ENCODE measurements around the gene ZNF740.
"Not testable (repeated sequence)": the region's sequence is repeated elsewhere in the genome, so short reads cannot be mapped to it uniquely, and the experiment has no call there.

The ZNF740 gene

DNA sequence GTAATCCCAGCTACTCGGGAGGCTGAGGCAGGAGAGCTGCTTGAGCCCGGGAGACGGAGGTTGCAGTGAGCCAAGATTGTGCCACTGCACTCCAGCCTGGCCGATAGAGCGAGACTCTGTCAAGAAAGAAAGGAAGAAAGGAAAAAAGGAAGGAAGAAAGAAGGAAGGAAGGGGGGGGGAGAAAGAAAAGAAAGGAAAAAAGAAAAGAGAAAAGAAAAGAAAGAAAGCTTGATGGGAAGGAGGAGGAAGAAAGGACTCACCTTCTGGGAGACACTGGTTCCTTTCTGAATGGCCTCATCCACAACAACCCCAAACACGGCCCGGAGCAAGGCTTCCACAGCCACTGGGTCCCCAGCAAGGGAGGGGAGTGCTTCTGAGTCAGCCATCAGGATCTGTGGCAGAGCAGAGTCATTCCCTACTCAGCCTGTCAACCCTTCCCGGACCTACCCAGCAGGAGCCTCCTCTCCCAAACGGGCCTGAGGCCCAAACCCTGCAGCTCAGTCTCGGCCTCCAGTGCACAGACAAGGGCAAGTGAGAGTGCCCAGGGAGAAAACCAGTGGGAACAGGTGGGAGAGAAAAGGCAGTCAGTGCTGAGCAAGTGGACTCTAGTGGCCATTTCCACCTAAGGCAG lies 7.3 kb upstream of the ZNF740 start:
- DNase-seq (ENCODE audit: low spot score), result no peak

DNA sequence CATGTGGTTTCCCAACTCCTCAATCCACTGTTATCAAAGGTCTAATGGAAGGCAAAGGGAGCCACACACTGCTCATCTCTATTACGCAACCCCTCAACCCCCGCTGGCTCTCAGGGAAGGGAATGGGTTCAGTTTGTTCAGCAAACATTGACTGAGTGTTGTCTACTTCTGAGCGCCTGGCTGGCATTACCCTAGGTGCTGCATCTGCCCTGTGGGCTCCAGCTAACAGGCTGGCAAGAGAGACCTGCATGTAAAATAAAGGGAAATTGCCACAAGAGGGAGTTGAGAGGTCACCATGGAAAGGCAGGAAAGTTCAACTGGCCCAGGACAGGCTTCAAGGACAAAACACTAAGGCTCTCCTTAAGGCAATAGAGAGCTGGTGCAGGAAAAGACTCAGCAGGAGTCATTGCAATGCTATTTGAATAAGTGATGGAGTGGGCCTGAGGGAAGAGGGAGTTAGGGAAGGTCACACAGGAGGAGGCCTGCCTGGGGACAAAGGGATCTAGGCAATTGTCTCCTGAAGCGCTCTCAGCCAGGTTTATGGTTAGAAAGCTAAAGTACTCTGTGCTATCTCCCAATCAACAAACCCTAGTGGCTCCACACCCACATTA lies 5.5 kb upstream of the ZNF740 start:
- DNase-seq (ENCODE audit: low spot score), result no peak

DNA sequence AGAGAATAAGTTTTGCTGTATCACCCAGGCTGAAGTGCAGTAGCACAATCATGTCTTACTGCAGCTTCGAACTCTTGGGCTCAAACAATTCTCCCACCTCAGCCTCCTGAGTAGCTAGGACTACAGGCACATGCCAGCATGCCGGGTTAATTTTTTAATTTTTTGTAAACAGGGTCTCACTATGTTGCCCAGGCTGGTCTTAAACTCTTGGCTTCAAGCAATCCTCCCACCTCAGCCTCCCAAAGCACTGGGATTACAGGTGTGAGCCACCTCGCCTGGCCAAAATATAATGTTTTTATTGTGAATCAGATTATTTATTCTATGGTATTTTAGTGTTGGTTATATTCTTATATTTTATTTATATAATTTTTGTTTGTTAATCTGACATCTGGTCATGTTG lies 3.8 kb upstream of the ZNF740 start:
- DNase-seq (ENCODE audit: low spot score), result no peak

DNA sequence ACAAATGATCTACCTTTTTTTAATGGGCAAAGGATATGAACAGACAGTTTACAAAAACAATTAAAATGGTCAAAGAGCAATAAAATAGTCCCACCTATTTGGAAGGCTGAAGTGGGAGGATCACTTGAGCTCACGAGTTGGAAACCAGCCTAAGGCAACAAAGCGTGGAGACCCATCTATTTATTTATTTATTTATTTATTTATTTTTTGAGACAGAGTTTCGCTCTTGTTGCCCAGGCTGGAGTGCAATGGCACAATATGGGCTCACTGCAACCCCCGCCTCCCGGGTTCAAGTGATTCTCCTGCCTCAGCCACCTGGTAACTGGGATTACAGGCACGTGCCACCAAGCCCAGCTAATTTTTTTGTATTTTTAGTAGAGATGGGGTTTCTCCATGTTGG lies 3.1 kb upstream of the ZNF740 start:
- DNase-seq (ENCODE audit: low spot score), result not testable (repeated sequence)

DNA sequence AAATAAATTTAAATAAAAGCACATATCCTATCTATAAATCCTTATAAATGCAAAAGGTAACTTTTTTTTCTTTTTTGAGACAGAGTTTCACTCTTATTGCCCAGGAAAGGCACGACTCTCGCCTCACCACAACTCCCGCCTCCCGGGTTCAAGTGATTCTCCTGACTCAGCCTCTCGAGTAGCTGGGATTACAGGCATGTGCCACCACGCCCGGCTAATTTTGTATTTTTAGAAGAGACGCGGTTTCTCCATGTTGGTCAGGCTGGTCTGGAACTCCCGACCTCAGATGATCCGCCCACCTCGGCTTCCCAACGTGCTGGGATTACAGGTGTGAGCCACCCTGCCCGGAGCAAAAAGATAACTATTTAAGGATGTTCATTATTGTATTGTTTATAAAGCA lies 1.7 kb upstream of the ZNF740 start:
- not testable (repeated sequence) for DNase-seq (ENCODE audit: low spot score)

DNA sequence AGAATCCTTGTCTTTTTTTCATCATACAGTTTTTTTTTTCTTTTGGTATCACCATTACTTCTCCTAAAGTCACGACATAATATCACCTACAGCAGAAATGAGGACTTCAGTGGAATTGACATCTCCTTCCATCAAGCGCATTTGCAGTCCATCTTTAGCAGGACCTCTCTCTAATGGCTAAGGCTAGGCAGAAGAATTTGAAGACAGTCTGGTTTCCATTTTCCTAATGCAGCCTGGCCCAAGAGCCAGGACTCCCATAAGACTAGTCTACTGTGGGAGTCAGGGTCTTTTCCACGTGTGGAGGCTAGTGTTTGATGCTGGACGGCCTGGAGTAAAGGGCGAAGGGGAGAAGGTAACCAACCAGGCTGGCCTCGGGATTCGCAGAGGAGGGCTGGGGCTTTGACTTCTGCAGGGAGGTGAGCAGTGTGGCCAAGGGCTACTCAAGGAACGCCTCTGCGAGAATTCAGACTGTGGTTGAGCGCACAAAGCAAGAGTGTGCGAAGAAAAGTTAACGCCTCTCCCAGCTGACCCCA lies 769 bp upstream of the ZNF740 start:
- no peak for DNase-seq (ENCODE audit: low spot score)

DNA sequence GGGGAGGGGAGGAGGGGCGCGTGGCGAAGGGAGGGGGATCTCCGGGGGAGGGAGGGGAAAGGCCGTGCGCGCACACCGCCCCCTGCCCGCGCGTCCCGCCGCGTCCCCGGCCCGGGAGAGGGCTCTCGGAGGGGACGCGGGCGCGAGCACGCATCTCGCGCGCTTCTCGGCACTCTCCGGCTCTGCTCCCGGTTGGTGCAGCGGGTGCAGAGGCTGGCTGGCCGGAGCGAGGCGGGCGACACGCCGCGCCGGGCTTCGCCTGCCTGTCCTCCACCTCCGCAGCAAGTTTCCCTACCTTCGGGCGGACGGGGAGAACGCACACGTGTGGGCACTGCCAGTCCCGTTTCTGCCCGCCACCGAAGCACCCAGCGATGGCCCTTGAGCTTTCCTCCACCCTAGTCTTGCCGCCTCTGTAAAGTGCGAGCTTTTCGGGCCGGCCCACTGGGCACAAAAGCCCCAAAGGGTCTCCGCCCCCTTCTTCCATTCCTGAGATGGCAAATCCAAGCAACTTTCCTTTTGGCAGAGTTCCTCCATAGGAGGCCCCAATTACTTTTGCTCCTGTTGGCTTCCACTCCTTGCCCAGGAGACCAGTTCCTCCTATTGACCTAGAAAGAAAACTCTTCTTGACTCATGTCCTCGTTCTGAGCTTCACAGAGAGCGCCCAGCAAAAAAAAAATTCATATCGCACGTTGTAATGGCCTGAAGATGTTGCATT lies 566 bp downstream of the ZNF740 start:
- peak; percentile 78 for DNase-seq (ENCODE audit: low spot score)

DNA sequence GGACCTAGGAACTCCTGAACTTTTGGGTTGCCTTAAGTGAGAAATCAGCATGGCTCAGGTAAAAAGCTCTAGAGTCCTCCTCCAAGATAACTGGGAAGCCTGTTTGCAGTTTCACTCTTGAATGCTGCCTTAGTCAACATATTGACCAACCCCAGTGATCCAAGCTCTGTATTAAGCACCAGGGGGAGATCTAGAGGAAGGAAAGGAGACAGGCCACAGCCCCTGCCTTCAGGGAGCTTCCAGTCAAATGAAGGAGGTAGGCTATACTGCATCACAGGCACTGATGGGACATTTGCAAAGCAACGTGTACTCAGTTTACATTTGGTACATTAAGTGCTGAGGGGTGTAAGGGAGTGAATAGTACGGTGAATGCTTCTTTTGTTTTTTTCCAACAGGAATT lies 1.4 kb downstream of the ZNF740 start:
- no peak for DNase-seq (ENCODE audit: low spot score)

DNA sequence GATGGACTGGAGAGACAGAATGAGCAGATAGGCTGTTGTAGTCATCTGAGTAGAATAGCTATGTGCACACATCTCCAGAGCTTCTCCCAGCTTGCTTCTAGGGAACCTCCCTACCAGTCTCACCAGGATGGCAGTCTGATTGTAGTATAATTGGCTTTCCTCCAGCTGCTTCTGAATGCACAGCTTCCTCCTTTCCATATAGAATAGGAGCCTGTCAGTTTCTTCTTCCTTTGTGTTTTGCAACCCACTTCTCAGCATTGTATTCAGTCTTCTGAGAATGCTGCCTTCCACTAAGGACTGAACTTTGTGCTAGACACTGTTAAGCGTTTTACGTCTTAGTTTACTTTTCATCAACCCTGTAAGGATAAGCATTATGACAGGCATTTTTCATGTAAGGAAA lies 2.4 kb downstream of the ZNF740 start:
- DNase-seq (ENCODE audit: low spot score), result no peak

DNA sequence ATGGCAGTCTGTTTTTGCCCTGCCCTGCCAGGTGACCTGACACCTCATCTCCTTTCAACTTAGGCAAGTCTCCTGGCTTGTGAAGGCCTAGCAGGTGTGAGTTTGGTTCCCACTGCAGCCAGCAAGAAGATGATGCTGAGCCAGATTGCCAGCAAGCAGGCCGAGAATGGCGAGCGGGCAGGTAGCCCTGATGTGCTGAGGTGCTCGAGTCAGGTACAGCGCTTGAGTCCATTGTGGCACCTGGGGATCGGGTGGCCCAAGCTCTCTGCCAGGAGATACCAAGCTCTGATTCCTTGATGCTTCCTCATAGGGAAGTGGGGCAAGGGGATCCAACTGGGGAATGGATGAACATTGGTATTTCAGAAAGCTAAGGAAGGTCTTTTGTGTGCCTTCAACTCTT lies 4.3 kb downstream of the ZNF740 start:
- no peak for DNase-seq (ENCODE audit: low spot score)

DNA sequence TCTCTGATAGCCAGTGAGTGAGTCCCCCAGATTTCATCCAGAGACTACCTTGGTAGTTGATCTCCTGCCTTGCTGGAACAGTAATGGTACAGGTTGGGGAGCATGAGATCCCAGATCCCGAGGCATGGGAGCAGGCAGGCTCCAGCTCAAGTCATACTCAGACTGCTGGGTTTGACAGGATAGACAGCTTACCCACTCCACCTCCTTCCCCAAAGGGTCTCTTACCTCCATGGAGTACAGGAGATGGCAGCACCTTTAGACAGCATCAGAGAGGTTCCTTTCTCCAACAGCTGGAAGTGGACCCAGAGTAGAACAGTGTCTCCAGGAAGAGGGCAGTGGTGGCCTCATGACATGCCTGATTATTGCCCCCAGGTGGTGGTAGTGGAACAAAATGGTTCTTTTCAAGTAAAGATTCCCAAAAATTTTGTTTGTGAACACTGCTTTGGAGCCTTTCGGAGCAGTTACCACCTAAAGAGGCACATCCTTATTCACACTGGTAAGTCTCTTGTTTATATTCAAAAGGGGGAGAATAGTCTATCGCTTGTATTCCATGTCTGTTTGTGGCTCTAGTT lies 5.1 kb downstream of the ZNF740 start:
- DNase-seq (ENCODE audit: low spot score), result no peak

DNA sequence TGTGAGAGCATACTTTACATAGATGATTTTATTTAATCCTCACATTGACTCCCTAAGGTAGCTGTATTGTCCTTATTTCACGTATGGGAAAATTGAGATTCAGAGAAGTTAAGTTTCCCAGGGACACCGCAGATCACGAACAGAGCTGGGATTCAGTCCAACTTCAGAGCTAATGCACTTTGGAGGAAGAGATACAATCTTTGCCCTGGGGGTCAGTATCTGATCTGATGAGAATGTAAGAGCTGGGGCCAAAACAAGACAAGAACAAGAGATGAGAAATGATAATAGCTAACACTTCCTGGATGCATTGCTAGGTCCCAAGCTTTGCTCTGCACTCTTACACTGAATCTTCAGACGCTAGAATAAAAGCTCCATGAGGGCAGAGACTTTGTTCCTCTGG lies 6.2 kb downstream of the ZNF740 start:
- DNase-seq (ENCODE audit: low spot score), result no peak

DNA sequence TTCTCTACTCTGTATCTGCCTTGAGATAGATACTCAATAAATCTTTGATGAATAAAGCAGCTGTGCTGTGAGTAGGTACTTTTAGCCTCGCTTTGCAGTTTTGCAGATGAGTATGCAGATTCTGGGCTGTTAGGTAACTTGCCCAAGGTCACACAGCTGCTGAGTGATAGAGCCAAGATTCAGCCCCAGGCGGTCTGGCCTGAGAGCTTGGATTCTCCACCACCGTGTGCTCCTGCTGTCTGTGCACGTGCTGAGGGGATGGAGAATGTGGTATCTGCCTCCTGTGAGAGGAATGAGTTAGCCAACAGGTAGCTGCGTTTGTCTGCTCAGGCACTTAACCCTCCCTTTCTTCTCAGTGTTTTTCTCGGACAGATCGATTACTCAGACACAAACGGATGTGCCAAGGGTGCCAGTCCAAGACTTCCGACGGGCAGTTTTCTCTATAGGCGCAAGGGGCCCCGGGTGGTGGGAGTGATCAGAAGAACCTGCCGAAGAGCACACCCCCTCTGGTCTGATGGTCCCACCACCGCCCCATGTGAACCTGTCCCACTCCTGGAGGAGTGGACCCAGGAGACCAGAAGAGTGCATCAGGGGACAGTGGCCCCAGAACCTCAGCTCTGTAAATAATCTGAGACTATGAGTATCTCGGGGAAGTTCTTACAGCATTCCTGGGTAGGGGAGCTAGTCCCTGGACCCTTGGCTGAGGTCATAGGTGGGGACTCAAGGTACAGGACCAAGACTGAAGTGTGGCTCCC lies 6.8 kb downstream of the ZNF740 start:
- DNase-seq (ENCODE audit: low spot score), result no peak

DNA sequence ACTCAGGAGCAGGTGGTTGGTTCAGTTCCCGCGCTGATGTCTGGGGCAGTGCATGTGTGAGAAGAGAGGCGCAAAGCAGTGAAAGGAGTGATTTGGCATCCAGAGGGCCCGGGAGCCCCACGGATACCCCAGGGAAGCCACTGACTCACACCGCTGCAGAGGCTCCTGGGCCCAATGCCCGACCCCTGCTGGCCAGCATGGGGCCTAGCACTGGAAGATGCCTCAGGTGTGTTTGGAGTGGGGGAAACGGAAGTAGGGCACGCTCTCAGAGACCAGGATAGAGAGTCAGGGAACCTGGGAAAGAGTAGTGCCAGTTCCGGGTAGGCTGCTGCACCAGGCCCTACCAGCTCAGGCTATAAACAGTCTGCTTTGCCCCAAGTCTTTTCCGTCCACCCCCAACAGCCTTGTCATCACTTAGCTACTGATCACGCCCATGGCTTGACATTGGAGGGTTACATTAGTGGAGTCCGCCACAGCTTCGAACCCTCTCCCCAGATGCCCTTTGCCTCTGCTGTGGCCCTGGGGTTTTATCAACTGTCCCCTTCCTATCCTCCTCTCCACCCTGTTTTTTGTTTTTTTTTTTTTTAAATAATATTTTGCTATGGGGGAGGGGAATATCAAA lies 9.7 kb downstream of the ZNF740 start:
- no peak for DNase-seq (ENCODE audit: low spot score)

DNA sequence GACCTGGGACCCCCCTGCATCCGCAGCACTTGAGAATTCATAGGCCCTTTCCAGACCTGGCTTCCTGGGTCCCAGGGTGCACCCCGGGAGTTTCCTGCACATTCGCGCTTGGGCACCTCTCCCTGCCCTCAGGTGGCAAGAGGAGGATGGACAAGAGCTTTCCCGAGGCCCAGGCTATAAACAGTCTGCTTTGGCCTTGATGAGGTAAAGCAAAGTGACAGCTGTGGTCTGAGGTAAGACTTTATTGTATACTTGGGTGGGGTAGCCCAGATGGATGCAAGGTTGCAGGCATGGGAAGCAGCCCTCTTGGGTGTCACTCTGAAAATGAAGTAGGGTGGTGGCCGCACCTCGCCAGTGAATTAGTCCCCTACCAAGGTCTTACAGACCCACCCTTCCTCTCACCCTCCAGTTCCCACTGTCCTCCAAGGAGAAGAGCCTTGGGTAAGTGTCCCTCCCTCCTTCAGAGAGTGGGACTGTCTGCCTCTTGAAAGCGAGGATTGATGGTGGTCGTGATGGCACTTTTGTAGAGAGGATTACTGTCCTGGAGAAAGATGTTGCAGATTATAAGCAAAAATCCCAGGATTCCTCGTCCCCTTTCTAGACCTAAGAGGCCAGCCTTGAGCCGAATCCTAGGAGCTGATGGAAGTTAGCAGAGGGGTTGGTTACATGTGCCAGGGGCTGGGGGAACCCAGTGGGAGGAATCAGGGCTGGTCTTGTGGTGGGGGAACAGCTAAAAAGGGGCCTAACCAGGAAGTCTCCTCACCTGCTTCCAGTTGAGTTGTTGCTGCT lies 10.8 kb downstream of the ZNF740 start:
- DNase-seq (ENCODE audit: low spot score), result no peak

DNA sequence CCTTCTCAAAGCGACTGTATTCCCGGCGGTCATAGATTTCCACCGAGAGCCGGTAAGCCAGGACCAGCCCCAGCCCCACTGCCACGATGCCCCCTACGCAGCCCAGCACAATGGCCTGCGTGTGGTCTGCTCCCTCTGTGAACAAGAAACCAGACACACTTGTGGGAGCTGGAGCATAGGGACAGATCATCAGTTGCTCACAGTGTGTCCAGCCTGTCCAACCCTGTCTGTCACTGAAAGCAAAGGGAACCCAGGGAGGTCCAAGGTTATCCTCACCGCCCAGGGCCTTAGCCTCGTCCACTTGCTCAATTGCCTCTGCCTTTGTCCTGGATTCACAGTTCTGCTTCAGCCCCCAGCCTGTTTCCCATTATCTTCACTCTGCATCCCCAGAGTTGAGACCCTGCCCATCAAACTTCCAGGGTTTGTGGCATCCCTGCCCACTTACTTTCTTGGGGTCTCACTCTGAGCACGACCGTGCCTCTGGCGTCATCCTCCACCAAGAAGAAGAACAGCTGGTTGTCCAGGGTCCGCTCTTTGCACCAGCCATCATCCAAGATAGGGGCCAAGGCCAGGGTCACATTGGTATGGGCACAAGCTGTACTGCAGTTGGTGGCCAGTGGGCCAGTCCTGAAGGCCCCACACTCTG lies 11.5 kb downstream of the ZNF740 start:
- no peak for DNase-seq (ENCODE audit: low spot score)

DNA sequence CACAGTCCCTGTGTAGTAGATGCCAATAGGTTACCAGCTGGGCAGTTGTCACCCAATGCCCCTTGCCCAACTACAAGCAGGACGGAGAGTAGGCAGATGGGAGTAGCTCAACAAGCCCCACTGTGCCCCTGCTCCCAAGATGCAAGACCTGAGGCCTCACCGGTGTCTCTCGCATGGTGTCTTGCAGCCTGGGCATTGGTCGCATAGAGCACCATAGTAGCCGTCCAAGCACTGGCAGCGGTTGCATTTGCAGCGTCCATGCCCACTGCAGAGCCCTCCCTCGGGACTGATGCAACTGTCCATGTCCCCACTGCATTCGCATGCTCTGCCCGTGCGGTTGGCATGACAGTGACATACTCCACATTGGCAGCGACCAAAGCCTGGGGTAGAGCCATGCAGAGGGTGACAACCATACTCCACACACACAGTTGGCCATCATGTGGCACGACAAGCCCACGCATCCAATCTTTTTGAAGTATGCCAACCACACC lies 12.1 kb downstream of the ZNF740 start:
- no peak for DNase-seq (ENCODE audit: low spot score)

DNA sequence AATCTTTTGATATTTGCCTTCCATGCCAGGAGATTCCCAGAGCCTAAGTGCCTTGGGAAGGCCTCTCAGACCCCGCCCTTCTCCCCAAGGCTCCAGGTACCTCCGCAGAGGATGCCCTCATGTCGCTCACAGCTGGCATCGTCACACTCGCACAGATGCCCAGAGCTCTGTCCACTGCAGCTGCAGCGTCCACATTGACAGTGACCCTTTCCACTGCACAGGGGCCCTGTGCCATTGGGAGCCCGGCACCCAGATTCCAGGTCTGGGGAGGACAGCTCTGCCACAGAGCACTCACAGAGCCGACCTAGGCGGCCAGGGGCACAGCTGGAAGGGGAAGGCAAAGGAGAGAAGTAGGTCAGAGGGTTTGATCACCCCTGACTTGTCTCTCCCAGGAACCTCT lies 12.5 kb downstream of the ZNF740 start:
- no peak for DNase-seq (ENCODE audit: low spot score)

DNA sequence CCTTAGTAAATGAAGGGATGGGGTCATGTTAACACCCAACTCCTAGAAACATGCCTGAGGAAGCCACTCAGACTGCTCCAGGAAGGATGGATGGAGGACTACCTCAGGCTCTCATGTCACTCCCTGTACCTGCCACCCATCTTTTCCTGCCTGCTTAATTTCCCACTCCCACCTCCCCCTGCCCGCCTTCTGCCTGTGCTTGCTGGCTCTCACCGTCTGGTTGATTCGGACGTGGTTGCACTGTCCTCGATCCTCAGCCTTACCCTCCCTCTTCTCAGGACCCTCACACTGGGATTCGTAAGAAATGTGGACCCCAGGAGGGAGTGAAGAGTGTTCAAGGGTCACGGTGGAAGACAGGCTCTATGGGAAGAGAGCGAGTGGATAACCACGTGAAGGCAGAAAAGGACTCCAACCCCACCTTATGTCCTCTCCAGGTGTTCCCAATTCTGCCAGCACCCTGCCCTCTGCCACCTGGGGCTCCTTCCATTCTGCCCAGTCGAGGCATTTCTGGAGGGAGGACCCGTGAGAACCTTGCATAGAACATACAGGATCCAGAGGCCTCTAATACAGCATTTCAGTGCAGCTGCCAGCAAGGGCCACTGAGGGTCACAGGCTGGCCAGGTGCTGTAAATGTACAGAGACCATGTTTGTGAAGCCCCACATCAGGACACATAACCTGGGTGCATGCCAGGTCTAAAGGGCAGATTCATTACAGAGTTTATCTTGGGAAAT lies 13.6 kb downstream of the ZNF740 start:
- no peak for DNase-seq (ENCODE audit: low spot score)

DNA sequence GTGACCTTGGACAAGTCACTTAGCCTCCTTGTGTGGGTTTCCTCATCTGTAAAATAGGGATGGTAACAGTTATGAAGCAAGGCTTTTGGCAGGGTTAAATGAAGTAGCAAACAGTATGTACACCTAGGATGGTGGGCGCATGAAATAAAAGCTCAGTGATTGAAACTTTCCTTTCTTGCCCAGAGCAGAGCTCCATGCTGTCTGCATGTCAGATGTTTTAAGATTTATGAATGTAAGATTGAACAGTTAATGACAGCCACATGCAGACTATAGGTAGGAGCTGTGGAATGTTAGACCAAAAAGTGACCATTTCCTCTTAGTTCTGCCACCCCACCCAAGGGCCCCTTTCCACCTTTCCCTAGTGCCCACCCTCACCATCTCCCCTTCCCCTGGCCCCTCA lies 14.5 kb downstream of the ZNF740 start:
- DNase-seq (ENCODE audit: low spot score), result no peak
